Measurements from ENCODE around the gene RAB20.

DNA sequence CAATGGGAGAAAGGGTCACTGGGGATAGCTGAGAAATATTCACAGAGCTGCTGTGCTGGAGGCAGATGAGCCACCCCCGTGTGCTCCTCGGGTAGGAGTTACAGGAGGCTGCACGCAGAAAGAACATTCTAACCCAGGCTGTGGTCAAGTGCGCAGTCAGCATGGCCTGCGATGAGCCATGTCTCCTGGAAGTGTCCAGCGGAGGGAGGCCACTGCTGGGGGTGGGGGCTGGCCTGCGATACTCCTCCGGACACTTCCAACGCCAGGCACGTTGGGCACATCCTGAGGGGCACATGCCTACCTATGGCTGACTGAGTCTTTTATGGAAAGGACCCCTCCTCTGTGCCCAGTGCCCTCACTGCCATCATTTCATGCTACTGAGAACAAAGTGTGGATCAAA, 55.9 kb downstream of the RAB20 start:
- no peak for TF ChIP-seq EP300 (conservative IDR thresholded peaks at IDR 0.05; ENCODE audit: poor library complexity, severe bottlenecking)
- TF ChIP-seq, protein P1, sequence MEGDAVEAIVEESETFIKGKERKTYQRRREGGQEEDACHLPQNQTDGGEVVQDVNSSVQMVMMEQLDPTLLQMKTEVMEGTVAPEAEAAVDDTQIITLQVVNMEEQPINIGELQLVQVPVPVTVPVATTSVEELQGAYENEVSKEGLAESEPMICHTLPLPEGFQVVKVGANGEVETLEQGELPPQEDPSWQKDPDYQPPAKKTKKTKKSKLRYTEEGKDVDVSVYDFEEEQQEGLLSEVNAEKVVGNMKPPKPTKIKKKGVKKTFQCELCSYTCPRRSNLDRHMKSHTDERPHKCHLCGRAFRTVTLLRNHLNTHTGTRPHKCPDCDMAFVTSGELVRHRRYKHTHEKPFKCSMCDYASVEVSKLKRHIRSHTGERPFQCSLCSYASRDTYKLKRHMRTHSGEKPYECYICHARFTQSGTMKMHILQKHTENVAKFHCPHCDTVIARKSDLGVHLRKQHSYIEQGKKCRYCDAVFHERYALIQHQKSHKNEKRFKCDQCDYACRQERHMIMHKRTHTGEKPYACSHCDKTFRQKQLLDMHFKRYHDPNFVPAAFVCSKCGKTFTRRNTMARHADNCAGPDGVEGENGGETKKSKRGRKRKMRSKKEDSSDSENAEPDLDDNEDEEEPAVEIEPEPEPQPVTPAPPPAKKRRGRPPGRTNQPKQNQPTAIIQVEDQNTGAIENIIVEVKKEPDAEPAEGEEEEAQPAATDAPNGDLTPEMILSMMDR (IDR thresholded peaks at IDR 0.05; ENCODE audit: poor library complexity, severe bottlenecking), result no peak
- no peak for TF ChIP-seq EZH2 (IDR thresholded peaks at IDR 0.05; ENCODE audit: borderline replicate concordance, insufficient read depth, low read length, poor library complexity, severe bottlenecking)
- TF ChIP-seq MXI1 (conservative IDR thresholded peaks at IDR 0.05; ENCODE audit: poor library complexity, severe bottlenecking), result no peak
- TF ChIP-seq POLR2AphosphoS5 (IDR thresholded peaks at IDR 0.05), result no peak
- no peak for TF ChIP-seq SMC3 (conservative IDR thresholded peaks at IDR 0.05; ENCODE audit: poor library complexity)
- TF ChIP-seq, protein P2, sequence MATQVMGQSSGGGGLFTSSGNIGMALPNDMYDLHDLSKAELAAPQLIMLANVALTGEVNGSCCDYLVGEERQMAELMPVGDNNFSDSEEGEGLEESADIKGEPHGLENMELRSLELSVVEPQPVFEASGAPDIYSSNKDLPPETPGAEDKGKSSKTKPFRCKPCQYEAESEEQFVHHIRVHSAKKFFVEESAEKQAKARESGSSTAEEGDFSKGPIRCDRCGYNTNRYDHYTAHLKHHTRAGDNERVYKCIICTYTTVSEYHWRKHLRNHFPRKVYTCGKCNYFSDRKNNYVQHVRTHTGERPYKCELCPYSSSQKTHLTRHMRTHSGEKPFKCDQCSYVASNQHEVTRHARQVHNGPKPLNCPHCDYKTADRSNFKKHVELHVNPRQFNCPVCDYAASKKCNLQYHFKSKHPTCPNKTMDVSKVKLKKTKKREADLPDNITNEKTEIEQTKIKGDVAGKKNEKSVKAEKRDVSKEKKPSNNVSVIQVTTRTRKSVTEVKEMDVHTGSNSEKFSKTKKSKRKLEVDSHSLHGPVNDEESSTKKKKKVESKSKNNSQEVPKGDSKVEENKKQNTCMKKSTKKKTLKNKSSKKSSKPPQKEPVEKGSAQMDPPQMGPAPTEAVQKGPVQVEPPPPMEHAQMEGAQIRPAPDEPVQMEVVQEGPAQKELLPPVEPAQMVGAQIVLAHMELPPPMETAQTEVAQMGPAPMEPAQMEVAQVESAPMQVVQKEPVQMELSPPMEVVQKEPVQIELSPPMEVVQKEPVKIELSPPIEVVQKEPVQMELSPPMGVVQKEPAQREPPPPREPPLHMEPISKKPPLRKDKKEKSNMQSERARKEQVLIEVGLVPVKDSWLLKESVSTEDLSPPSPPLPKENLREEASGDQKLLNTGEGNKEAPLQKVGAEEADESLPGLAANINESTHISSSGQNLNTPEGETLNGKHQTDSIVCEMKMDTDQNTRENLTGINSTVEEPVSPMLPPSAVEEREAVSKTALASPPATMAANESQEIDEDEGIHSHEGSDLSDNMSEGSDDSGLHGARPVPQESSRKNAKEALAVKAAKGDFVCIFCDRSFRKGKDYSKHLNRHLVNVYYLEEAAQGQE (IDR thresholded peaks at IDR 0.05; ENCODE audit: borderline replicate concordance), result no peak
- TF ChIP-seq RAD21 (conservative IDR thresholded peaks at IDR 0.05), result no peak
